GM12878 (cell line): ENCODE data around the gene SWSAP1. TPM values are rescaled to one million over a fixed set of nuclear protein-coding genes. Genes with fewer than 3 reads are reported as not detected.

Experiments
- ATAC-seq: fragments of 200-7000 bp; cut with Tn5 transposase; 3 replicates; pipeline ENCODE4 v1.9.1; 2020; ENCODE audit warnings: mild to moderate bottlenecking, moderate library complexity
- BruUV-seq: library from RNA; stranded (reverse); fragments of 400-500 nt; replicated peaks from 2 replicates; lab custom pipeline; 2021; lab: Mats Ljungman, UMichigan
- CTCF ChIA-PET: fragments of 300-600 bp; sonication (Branson Sonifier 250); formaldehyde crosslinking; extraction: SDS; loops from one replicate; lab custom pipeline; 2021; ENCODE audit warnings: inconsistent platforms; lab: Yijun Ruan, JAX
- POLR2A ChIA-PET: fragments of 350-600 bp; formaldehyde crosslinking; extraction: SDS; loops from one replicate; lab custom pipeline; 2021; ENCODE audit warnings: inconsistent platforms; lab: Charles Lee
- RAD21 ChIA-PET: fragments of 300-600 bp; sonication (Branson Sonifier 250); formaldehyde crosslinking; loops from one replicate; lab custom pipeline; 2023; ENCODE audit warnings: antibody characterized with exemption; ENCODE audit not compliant: unreplicated experiment; lab: Charles Lee
- SMC1A ChIA-PET: fragments of 300-600 bp; sonication (Branson Sonifier 250); formaldehyde crosslinking; loops from one replicate; lab custom pipeline; 2023; ENCODE audit not compliant: unreplicated experiment, uncharacterized antibody; lab: Charles Lee
- DNase-seq: peaks from one replicate; pipeline ENCODE4 v3.0.0-alpha.2; 2011; ENCODE audit warnings: low read depth, low spot score
- FAIRE-seq: peaks from 3 replicates; lab custom pipeline; 2011; peaks lifted over from hg19 to GRCh38; lab: Jason Lieb, UNC
- H2AFZ ChIP-seq: 2 replicates; pipeline ENCODE4 v1.6.0; 2011; ENCODE audit warnings: low read depth, low read length, control low read depth; ENCODE audit not compliant: control insufficient read depth
- H3K27ac ChIP-seq: 2 replicates; pipeline ENCODE4 v1.5.1; 2011; ENCODE audit warnings: control low read depth; ENCODE audit not compliant: control insufficient read depth, insufficient read depth
- H3K27me3 ChIP-seq, 2 experiments: replicated peaks in 1 of 2; 2 replicates each; pipeline versions ENCODE4 v1.6.0 to v1.6.1; 2011; ENCODE audit warnings: low read length in 1 of 2; ENCODE audit not compliant: control insufficient read depth in 2 of 2, insufficient read depth in 2 of 2
- H3K36me3 ChIP-seq, 2 experiments: 2 replicates each; pipeline ENCODE4 v1.5.1; 2011; ENCODE audit warnings: low read length in 1 of 2; ENCODE audit not compliant: control insufficient read depth in 2 of 2, insufficient read depth in 2 of 2
- H3K4me1 ChIP-seq: 2 replicates; pipeline ENCODE4 v1.6.1; 2011; ENCODE audit warnings: mild to moderate bottlenecking, low read length, moderate library complexity, mixed read lengths; ENCODE audit not compliant: control insufficient read depth, insufficient read depth
- H3K4me2 ChIP-seq: 2 replicates; pipeline ENCODE4 v1.6.0; 2011; ENCODE audit warnings: control low read depth; ENCODE audit not compliant: control insufficient read depth, insufficient read depth
- H3K4me3 ChIP-seq: fragments of 200-600 bp; sonication (generic); 2 replicates; pipeline ENCODE4 v1.5.1; 2016
- H3K79me2 ChIP-seq: 2 replicates; pipeline ENCODE4 v1.6.0; 2011; ENCODE audit warnings: low read length; ENCODE audit not compliant: control insufficient read depth, insufficient read depth
- H3K9ac ChIP-seq: 2 replicates; pipeline ENCODE4 v1.8.0; 2011; ENCODE audit warnings: low read length, control low read depth, mixed read lengths; ENCODE audit not compliant: control insufficient read depth, insufficient read depth
- H3K9me3 ChIP-seq: replicated peaks from 3 replicates; pipeline ENCODE4 v1.5.1; 2011; ENCODE audit warnings: mild to moderate bottlenecking, low read length; ENCODE audit not compliant: control insufficient read depth, insufficient read depth
- H4K20me1 ChIP-seq: 2 replicates; pipeline ENCODE4 v1.6.0; 2011; ENCODE audit not compliant: control insufficient read depth, insufficient read depth
- FOXM1 ChIP-seq: IDR thresholded peaks from 2 replicates; pipeline ENCODE4 v1.6.1; 2012; ENCODE audit warnings: low read depth, mild to moderate bottlenecking, inconsistent platforms, low read length, moderate library complexity
- HCFC1 ChIP-seq: fragments of 150-350 bp; IDR thresholded peaks from 2 replicates; pipeline ENCODE4 v1.6.1; 2014; ENCODE audit warnings: low read length
- MTA2 ChIP-seq: fragments of 450-650 bp; IDR thresholded peaks from 2 replicates; pipeline ENCODE4 v1.6.1; 2016; ENCODE audit warnings: low read depth, mild to moderate bottlenecking, moderate library complexity
- NFIC ChIP-seq: IDR thresholded peaks from 2 replicates; pipeline ENCODE4 v1.6.1; 2012; ENCODE audit warnings: low read depth, mild to moderate bottlenecking, inconsistent platforms, low read length, moderate library complexity
- RCOR1 ChIP-seq: conservative IDR thresholded peaks from 2 replicates; pipeline ENCODE4 v1.6.1; 2012; ENCODE audit warnings: low read depth, low read length, improper control_type of control experiment
- STAT3 ChIP-seq: IDR thresholded peaks from 2 replicates; pipeline ENCODE4 v1.6.1; 2011; ENCODE audit warnings: low read depth, low read length, improper control_type of control experiment
- SUZ12 ChIP-seq: fragments of 200-600 bp; sonication (generic); IDR thresholded peaks from one replicate; pipeline ENCODE4 v1.6.1; 2018; ENCODE audit warnings: antibody characterized with exemption, mild to moderate bottlenecking; ENCODE audit not compliant: unreplicated experiment
- TCF12 ChIP-seq: IDR thresholded peaks from 2 replicates; pipeline ENCODE4 v1.6.1; 2011; ENCODE audit warnings: low read depth, mild to moderate bottlenecking, low read length
- WRNIP1 ChIP-seq: IDR thresholded peaks from 2 replicates; pipeline ENCODE4 v1.6.1; 2011; ENCODE audit warnings: low read depth, low read length, improper control_type of control experiment, borderline replicate concordance
- YY1 ChIP-seq: IDR thresholded peaks from 2 replicates; pipeline ENCODE4 v1.6.1; 2011; ENCODE audit warnings: low read depth, mild to moderate bottlenecking, low read length
- ZNF622 ChIP-seq: fragments of 450-650 bp; IDR thresholded peaks from 2 replicates; pipeline ENCODE4 v1.6.1; 2017; ENCODE audit warnings: mild to moderate bottlenecking, inconsistent platforms
- ZSCAN29 ChIP-seq: fragments of 450-650 bp; IDR thresholded peaks from 2 replicates; pipeline ENCODE4 v1.6.1; 2017; ENCODE audit warnings: mild to moderate bottlenecking, moderate library complexity
- ZZZ3 ChIP-seq: IDR thresholded peaks from 2 replicates; pipeline ENCODE4 v1.6.1; 2011; ENCODE audit warnings: low read depth; ENCODE audit not compliant: control insufficient read depth, insufficient read length
- WGBS: methylation state at CpG from one replicate; pipeline ENCODE4 v1.1.6; 2016; ENCODE audit warnings: low lambda C conversion rate; ENCODE audit not compliant: insufficient replicate concordance, insufficient coverage; ENCODE audit errors: missing lambda C conversion rate; 5-methylcytosine and 5-hydroxymethylcytosine counted together
- in situ Hi-C: fragments of 300-500 bp; cut with MboI; formaldehyde crosslinking; loops from 9 replicates; pipeline ENCODE4 v1.14.3; 2018; ENCODE audit warnings: mixed read lengths
- intact Hi-C: fragments of 100-400 bp; cut with micrococcal nuclease; formaldehyde crosslinking; loops from one replicate; pipeline ENCODE4 v1.14.2; 2022; ENCODE audit not compliant: unreplicated experiment
- polyA plus RNA-seq, 11 experiments: library from polyadenylated mRNA; depleted of rRNA in 4 of 11; unstranded in 6 of 11; stranded (reverse) in 5 of 11; fragments of >200 nt; fragmentation: Nextera tagmentation in 4 of 11; fragmentation: Illumina TruSeq in 1 of 11; extraction: Ambion mirVana in 4 of 11; extraction: Trizol in 1 of 11; gene quantifications; 1 replicate in 1 of 11; 2 replicates in 10 of 11; pipeline versions ENCODE4 v1.2.1 to v1.2.3, GENCODE V29; 2011 to 2016; ENCODE audit warnings: inconsistent platforms in 2 of 11, missing spikeins in 2 of 11, low read depth in 1 of 11
- total RNA-seq, 4 experiments: library from RNA; depleted of rRNA in 3 of 4; stranded (reverse); fragments of >200 nt in 3 of 4; fragmentation: Illumina TruSeq in 1 of 4; extraction: Trizol in 1 of 4; gene quantifications; 2 replicates each; pipeline versions ENCODE4 v1.2.1 to v1.2.3, GENCODE V29; 2013 to 2021

The SWSAP1 gene
- total and polyA plus RNA-seq, 10 of the 15 experiments (the other 5 are each of a cell fraction or from before 2014, with no cell fraction given), result 0.18 to 6.5 (median 2.4) TPM

DNA sequence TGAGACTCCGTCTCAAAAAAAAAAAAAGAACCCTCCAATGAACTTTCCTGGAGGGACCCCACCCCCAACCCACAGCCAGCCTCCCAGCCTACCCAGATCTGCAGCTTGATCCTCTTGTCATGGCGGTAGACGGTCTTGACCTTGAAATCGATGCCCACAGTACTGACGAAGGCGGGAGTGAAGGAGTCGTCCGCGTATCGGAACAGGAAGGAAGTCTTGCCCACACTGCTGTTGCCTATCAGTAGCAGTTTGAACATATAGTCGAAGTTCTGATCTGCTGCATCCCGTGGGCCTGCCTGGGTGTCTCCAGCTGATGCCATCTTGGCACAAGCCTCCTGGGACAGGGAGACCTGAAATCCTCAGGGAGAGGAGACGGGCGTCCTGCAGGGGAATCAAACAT is 37.4 kb upstream of the SWSAP1 start:
- ChIA-PET SMC1A (no interaction called here), RAD21 (no interaction called here), POLR2A (interaction anchor here (1.2 kb wide), 1 partner anchor 37 kb away, joined by 4 read pairs; the partner anchor contains the start of gene SWSAP1), CTCF (interaction anchor here (1.1 to 1.3 kb wide), 2 partner anchors 9 to 14 kb away, joined by 3 to 4 read pairs; partner anchors contain the start of genes CCDC159 and TMEM205)
- no peaks in the 10 kb centered on the region for H3K27me3 ChIP-seq
- ATAC-seq (no peak), FAIRE-seq (no peak), DNase-seq (no peak)
- TF ChIP-seq RCOR1, result no peak
- TF ChIP-seq WRNIP1, result no peak
- H3K27ac ChIP-seq, result no peak overlapping the region
- H4K20me1 ChIP-seq, result no peaks in the 10 kb centered on the region
- H3K36me3 ChIP-seq, result peaks cover 0 to 9% of the 10 kb centered on the region in 2 experiments; a peak in 1 of 4 replicates
- H3K9ac ChIP-seq, result no peak overlapping the region
- 52% methylated on average over 14 of the region's 14 CpGs for WGBS
- no peak overlapping the region for H3K4me3 ChIP-seq
- peaks cover 4% of the 10 kb centered on the region for H3K4me1 ChIP-seq
- H2AFZ ChIP-seq, result no peak overlapping the region
- no peaks in the 10 kb centered on the region for H3K79me2 ChIP-seq
- H3K9me3 ChIP-seq, result no peaks in the 10 kb centered on the region; the same call in 2 of the 3 replicates
- intact Hi-C loops, result no loop called here
- no peak overlapping the region for H3K4me2 ChIP-seq
- in situ Hi-C loops, result no loop called here
- BruUV-seq, result no TSS peak

DNA sequence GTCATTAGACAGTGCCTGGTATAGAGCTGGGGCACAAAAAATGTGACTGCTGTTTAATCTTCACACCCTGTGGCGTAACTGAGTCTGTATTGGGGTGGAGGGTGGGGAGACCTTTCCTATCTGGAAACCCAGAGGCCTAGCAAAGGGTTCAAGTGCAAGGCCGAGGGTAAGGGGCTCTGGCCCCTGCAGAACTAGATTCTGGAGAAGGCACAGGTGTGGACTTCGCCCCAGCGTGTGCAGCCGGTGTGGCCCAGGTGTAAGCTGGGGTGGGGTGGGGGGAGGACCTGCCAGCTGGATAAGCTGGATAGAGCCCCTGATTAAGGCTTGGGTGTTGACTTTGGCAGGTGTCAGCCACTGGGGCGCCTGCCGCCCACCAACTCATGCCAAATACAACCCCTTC is 36.3 kb upstream of the SWSAP1 start:
- ATAC-seq, result no peak
- no peaks in the 10 kb centered on the region for H4K20me1 ChIP-seq
- peaks cover 0 to 9% of the 10 kb centered on the region in 2 experiments; a peak in 1 of 4 replicates for H3K36me3 ChIP-seq
- no peak overlapping the region for H3K27ac ChIP-seq
- H3K4me2 ChIP-seq, result peak overlapping the region; percentile 90
- H3K4me3 ChIP-seq, result no peak overlapping the region; the same call in 1 of the 2 replicates
- SMC1A ChIA-PET, result interaction anchor here (0.7 kb wide), 1 partner anchor 11 kb away, joined by 3 read pairs; no protein-coding TSS in a partner anchor
- H3K4me1 ChIP-seq, result peaks cover 4% of the 10 kb centered on the region
- no peaks in the 10 kb centered on the region; the same call in 2 of the 3 replicates for H3K9me3 ChIP-seq
- no peaks in the 10 kb centered on the region for H3K27me3 ChIP-seq
- 79% methylated on average over 7 of the region's 7 CpGs for WGBS
- TF ChIP-seq MTA2, result no peak
- TF ChIP-seq ZSCAN29, result no peak
- TF ChIP-seq SUZ12, result no peak
- TF ChIP-seq FOXM1, result no peak
- TF ChIP-seq ZNF622, result no peak
- TF ChIP-seq TCF12, result no peak
- no peak for TF ChIP-seq NFIC
- no peak for TF ChIP-seq ZZZ3
- no peak for TF ChIP-seq HCFC1
- TF ChIP-seq STAT3, result no peak
- TF ChIP-seq YY1, result no peak
- no peak overlapping the region for H3K9ac ChIP-seq
- POLR2A ChIA-PET, result interaction anchor here (1.1 kb wide), 1 partner anchor 8 kb away, joined by 3 read pairs; the partner anchor contains the start of genes CCDC159 and TMEM205
- no peak overlapping the region for H2AFZ ChIP-seq
- RAD21 ChIA-PET, result no interaction called here
- BruUV-seq, result no TSS peak
- H3K79me2 ChIP-seq, result no peaks in the 10 kb centered on the region
- DNase-seq, result no peak
- in situ Hi-C loops, result no loop called here
- intact Hi-C loops, result no loop called here
- CTCF ChIA-PET, result interaction anchor here (0.8 to 2.3 kb wide), 4 partner anchors 8 to 144 kb away, joined by 3 to 10 read pairs (median 5); partner anchors contain the start of genes CCDC159 and TMEM205
- no peak for FAIRE-seq
